ENCODE measurements around the gene SYT5. TPM values are rescaled to one million over a fixed set of nuclear protein-coding genes. Genes with fewer than 3 reads are reported as not detected.

The SYT5 gene
- total and polyA plus RNA-seq, 9 of the 15 experiments (the other 6 are each of a cell fraction or from before 2014, with no cell fraction given): 1.3 to 20.9 (median 8.8) TPM

- TF ChIP-seq MYNN (IDR thresholded peaks at IDR 0.05) (no peak), MYNN (CRISPR knock-in tag; IDR thresholded peaks at IDR 0.05) (no peak), KHSRP (IDR thresholded peaks at IDR 0.05) (no peak), PKNOX1 (IDR thresholded peaks at IDR 0.05) (peak; percentile 75), HDAC1 (IDR thresholded peaks at IDR 0.05) (peak in 1 of 2 experiments; percentile 55; a peak in 1 of 4 replicates), MLX (CRISPR knock-in tag; conservative IDR thresholded peaks at IDR 0.05) (no peak), ZNF696 (CRISPR knock-in tag; conservative IDR thresholded peaks at IDR 0.05) (no peak), ZNF699 (CRISPR knock-in tag; IDR thresholded peaks at IDR 0.05; ENCODE audit: insufficient replicate concordance) (no peak), KLF10 (CRISPR knock-in tag; IDR thresholded peaks at IDR 0.05) (no peak), ZC3H8 (IDR thresholded peaks at IDR 0.05) (no peak), ETS2 (tag; IDR thresholded peaks at IDR 0.05; ENCODE audit: borderline replicate concordance, poor library complexity, severe bottlenecking) (no peak), SMARCE1 (IDR thresholded peaks at IDR 0.05) (no peak), TRIM24 (IDR thresholded peaks at IDR 0.05) (peak; percentile 72 to 81), ILK (tag; IDR thresholded peaks at IDR 0.05; ENCODE audit: borderline replicate concordance, low read depth) (no peak), ELF4 (CRISPR knock-in tag; IDR thresholded peaks at IDR 0.05) (peak; percentile 96), NUFIP1 (IDR thresholded peaks at IDR 0.05; ENCODE audit: partially characterized antibody) (no peak), FOXP1 (CRISPR knock-in tag; IDR thresholded peaks at IDR 0.05) (no peak), KAT7 (CRISPR knock-in tag; IDR thresholded peaks at IDR 0.05; ENCODE audit: borderline replicate concordance) (no peak)
- TF ChIP-seq, protein P1, sequence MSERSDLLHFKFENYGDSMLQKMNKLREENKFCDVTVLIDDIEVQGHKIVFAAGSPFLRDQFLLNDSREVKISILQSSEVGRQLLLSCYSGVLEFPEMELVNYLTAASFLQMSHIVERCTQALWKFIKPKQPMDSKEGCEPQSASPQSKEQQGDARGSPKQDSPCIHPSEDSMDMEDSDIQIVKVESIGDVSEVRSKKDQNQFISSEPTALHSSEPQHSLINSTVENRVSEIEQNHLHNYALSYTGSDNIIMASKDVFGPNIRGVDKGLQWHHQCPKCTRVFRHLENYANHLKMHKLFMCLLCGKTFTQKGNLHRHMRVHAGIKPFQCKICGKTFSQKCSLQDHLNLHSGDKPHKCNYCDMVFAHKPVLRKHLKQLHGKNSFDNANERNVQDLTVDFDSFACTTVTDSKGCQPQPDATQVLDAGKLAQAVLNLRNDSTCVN (CRISPR knock-in tag; IDR thresholded peaks at IDR 0.05): peak; percentile 91
- TF ChIP-seq, protein P2, sequence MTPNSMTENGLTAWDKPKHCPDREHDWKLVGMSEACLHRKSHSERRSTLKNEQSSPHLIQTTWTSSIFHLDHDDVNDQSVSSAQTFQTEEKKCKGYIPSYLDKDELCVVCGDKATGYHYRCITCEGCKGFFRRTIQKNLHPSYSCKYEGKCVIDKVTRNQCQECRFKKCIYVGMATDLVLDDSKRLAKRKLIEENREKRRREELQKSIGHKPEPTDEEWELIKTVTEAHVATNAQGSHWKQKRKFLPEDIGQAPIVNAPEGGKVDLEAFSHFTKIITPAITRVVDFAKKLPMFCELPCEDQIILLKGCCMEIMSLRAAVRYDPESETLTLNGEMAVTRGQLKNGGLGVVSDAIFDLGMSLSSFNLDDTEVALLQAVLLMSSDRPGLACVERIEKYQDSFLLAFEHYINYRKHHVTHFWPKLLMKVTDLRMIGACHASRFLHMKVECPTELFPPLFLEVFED (CRISPR knock-in tag; conservative IDR thresholded peaks at IDR 0.05): peak; percentile 93
Measured at GRCh38 chr19:55152017-55152416, 28.1 kb downstream of the SYT5 start (continued).
